ENCODE measurements around the gene EBPL.

- no peak for TF ChIP-seq CBX8 (IDR thresholded peaks at IDR 0.05)
- TF ChIP-seq CEBPB (IDR thresholded peaks at IDR 0.05), result no peak
- TF ChIP-seq EP300 (IDR thresholded peaks at IDR 0.05), result no peak
- TF ChIP-seq CTCF (IDR thresholded peaks at IDR 0.05), result no peak
- TF ChIP-seq BHLHE40 (IDR thresholded peaks at IDR 0.05; ENCODE audit: low read depth, low read length), result no peak
- TF ChIP-seq MAZ (IDR thresholded peaks at IDR 0.05; ENCODE audit: borderline replicate concordance, low read depth, low read length), result no peak
- TF ChIP-seq POLR2A (IDR thresholded peaks at IDR 0.05; ENCODE audit: low read length), result no peak
- no peak for TF ChIP-seq CHD2 (IDR thresholded peaks at IDR 0.05; ENCODE audit: low read length, partially characterized antibody)
- TF ChIP-seq USF2 (IDR thresholded peaks at IDR 0.05), result no peak
- no peak for TF ChIP-seq ESRRA (IDR thresholded peaks at IDR 0.05; ENCODE audit: borderline replicate concordance, low read length)
- no peak for TF ChIP-seq HDAC2 (IDR thresholded peaks at IDR 0.05)
These were observed 35.4 kb downstream of the EBPL start for GRCh38 chr13:49655906-49656305.

All from A549 (cell line).